ENCODE data around the gene USH2A. TPM values are rescaled to one million over a fixed set of nuclear protein-coding genes. Genes with fewer than 3 reads are reported as not detected.

Gene USH2A, protein sequence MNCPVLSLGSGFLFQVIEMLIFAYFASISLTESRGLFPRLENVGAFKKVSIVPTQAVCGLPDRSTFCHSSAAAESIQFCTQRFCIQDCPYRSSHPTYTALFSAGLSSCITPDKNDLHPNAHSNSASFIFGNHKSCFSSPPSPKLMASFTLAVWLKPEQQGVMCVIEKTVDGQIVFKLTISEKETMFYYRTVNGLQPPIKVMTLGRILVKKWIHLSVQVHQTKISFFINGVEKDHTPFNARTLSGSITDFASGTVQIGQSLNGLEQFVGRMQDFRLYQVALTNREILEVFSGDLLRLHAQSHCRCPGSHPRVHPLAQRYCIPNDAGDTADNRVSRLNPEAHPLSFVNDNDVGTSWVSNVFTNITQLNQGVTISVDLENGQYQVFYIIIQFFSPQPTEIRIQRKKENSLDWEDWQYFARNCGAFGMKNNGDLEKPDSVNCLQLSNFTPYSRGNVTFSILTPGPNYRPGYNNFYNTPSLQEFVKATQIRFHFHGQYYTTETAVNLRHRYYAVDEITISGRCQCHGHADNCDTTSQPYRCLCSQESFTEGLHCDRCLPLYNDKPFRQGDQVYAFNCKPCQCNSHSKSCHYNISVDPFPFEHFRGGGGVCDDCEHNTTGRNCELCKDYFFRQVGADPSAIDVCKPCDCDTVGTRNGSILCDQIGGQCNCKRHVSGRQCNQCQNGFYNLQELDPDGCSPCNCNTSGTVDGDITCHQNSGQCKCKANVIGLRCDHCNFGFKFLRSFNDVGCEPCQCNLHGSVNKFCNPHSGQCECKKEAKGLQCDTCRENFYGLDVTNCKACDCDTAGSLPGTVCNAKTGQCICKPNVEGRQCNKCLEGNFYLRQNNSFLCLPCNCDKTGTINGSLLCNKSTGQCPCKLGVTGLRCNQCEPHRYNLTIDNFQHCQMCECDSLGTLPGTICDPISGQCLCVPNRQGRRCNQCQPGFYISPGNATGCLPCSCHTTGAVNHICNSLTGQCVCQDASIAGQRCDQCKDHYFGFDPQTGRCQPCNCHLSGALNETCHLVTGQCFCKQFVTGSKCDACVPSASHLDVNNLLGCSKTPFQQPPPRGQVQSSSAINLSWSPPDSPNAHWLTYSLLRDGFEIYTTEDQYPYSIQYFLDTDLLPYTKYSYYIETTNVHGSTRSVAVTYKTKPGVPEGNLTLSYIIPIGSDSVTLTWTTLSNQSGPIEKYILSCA (N-terminal part only)
- total RNA-seq, result not detected
- long read RNA-seq, donor 1, result 0 reads
- long read RNA-seq, donor 2, result 0 reads

DNA sequence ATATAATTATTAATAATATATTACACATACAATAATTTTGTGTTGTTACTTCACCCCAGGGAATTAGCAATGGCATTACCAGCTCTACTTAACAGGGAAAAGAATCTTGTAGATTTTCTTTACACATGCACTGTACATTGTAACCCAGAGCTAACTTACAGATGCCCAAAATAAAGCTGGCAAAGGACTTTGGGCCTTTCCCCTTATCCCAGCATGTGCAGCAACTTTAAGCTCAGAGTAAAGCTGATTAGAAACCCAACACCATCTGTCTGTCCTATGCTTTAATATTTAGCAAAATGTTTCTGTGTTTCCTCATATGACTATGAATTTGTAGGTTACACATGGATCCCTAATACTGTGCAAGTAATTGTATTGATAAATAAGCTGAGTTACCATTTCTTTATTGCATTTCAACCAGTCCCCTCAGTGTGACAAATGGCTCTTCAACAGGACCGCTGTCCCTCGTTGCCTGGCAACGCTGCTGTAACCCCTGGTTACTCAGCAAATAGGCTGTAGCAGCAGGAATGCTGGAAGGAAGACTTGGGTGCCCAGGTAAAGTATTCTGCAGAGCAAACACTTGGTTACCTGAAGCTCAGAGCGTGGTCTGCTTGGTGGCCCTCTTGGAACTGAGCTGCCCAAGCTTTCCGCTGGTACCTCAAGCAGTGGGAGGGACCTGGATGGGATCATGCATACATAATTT, at the start of gene USH2A:
Gene USH2A (minus strand): TSS at position 628 of the 700 bp plus-strand sequence. CDS start 1,112 bp downstream, outside the sequence.
- intact Hi-C loops (cut with DNase I), result loop anchor here in 1 of 2 donors (5.0 kb wide), 1 partner anchor 686 kb away; no protein-coding TSS in a partner anchor
- no peak for DNase-seq (ENCODE audit: low spot score)

- no peak for DNase-seq (ENCODE audit: low spot score)
- intact Hi-C loops (cut with DNase I), result no loop called here
Measured at GRCh38 chr1:216466162-216466801, 43.0 kb upstream of the USH2A start.

DNA sequence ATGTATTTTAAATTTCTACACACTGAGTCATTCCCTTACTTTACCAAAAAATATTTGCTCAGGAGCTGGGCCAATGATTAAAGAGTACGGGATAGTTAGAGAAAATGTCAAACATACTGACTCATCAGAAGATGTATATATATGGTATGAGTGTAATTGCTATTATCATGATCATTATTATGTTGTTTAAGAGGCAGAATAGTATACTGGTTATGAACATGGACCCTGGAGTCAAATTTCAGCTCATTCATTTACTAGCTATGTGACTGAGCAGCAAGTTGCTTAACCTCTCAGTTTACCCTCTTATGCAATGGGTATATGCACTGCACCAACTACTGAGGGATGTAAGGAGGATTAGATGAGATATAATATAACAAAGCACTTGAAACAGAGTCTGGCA, 41.2 kb upstream of the USH2A start:
- intact Hi-C loops (cut with DNase I), result no loop called here
- DNase-seq (ENCODE audit: low spot score), result no peak

DNA sequence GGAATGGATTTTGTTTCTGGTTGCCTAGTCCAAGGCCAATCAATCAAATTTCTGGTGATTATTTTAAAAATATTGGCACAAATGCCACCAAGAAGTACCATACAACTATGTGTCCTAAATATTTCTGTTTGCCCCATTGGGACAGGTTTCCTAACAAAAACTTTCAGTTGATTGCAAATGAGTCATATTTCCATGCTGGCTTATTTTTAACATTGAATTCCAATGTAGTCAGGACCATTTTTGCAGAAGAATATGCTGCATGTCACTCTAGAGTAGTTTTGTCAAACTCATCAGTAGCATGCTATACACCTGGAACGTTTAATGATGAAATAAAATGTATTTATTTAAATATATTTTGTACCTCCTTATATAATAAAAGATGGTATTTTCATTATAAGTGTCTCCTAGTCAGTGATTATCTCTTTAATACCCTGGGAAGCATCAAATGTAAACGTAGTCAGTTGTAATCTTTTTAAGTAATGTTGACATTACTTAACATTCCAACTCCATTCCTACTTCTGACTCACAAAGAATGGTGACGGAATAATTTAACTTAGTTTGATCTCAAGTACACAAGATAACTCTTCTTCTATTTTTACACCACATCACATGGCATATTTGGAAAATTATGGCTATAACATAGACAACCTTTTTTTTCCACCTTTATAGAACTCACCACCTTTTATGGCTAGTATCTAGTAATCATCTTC, 39.0 kb upstream of the USH2A start:
- DNase-seq (ENCODE audit: low spot score), result no peak
- intact Hi-C loops (cut with DNase I), result no loop called here

DNA sequence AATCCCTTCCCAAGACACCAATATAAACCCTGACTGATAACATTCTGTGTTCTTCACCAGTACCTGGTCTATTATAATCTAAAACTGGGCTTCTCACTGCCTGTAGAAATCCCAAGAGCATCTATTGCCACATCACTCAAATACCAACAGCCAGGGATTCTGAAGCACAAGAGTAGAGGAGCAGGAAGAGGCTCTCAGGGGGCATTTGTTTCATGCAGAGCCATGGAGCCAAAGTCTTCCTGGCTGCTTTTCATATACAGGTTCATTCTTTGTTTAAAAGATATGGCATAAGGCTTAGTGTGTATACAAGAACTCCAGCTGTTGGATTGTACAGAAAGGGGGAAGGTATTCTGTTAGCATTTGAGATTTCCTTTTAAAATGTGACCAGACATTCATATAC, 38.2 kb upstream of the USH2A start:
- no peak for DNase-seq (ENCODE audit: low spot score)
- intact Hi-C loops (cut with DNase I), result no loop called here

DNA sequence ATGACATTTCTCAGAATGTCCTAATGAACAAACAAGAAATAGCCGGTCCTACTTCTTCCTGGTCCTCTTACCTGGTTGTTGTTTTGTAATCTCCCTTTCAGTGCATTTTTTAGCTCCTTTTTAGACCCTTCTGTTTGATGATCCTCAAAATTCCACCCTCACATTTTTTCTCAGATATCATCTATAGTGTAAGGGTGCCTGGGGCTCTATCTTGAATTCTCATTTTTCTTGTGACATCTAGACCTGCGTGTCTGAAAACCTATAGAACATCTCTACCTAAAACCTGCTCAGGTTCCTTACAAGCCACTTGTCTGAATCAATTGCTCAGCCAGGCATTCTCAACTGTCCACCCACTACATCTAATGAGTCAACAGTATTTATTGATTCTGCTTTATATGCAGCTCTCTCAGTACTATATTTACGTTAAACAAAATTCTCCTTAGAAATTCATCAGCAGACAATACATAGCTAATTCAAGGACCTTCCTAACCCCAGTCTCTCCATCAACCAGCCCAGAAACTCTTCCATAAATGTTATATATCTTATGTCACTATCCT, 36.5 kb upstream of the USH2A start:
- no peak for DNase-seq (ENCODE audit: low spot score)
- intact Hi-C loops (cut with DNase I), result no loop called here

DNA sequence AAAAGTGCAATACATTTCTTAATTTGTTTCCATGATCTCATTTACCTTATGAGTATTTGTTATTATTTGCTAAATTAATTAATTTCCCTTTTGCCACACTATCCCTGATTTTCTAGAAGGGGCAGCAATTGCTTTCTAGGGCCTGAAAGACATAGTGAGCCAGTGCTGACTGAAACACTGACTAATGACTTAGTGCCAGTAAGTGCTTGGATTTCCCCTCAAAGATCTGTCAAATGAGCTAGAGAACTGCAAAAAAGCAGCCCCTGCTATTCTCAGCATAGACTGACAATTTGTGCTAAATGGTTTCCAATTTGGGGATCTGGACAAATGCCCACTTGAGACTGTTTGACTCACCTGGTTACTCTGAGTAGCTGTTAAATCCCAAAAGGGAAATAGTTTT, 35.6 kb upstream of the USH2A start:
- no peak for DNase-seq (ENCODE audit: low spot score)
- intact Hi-C loops (cut with DNase I), result no loop called here

GRCh38 chr1:216457356-216457755, 34.1 kb upstream of the USH2A start:
- intact Hi-C loops (cut with DNase I), result no loop called here
- no peak for DNase-seq (ENCODE audit: low spot score)

GRCh38 chr1:216456682-216457081, 33.4 kb upstream of the USH2A start:
- intact Hi-C loops (cut with DNase I), result no loop called here
- DNase-seq (ENCODE audit: low spot score), result no peak

- DNase-seq (ENCODE audit: low spot score), result no peak
- intact Hi-C loops (cut with DNase I), result no loop called here
Measured at GRCh38 chr1:216453777-216454176, 30.5 kb upstream of the USH2A start.

DNA sequence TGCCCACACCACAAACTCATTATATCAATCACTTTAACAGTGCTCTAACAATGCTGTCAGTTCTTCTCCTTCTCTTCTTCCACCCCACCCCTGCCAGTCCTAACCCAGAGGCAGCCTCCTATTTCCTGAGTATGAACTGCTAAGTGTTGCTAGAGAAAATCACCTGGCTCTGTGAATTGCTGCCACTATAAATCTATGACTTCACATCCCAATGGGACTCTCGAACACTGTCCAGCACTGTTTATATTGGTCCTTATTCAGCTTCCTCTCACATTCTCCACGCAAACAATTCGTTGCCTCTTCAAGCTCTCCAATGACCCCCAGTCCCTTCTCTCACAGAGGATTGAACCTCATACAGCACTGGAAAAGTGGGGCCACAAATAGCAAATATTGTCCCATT, 27.0 kb upstream of the USH2A start:
- no peak for DNase-seq (ENCODE audit: low spot score)
- intact Hi-C loops (cut with DNase I), result no loop called here

GRCh38 chr1:216448011-216448510, 24.8 kb upstream of the USH2A start:
- no peak for DNase-seq (ENCODE audit: low spot score)
- intact Hi-C loops (cut with DNase I), result no loop called here

- intact Hi-C loops (cut with DNase I), result no loop called here
- no peak for DNase-seq (ENCODE audit: low spot score)
Measured at GRCh38 chr1:216437603-216438002, 14.4 kb upstream of the USH2A start.

GRCh38 chr1:216434232-216434631, 11.0 kb upstream of the USH2A start:
- intact Hi-C loops (cut with DNase I), result no loop called here
- no peak for DNase-seq (ENCODE audit: low spot score)

DNA sequence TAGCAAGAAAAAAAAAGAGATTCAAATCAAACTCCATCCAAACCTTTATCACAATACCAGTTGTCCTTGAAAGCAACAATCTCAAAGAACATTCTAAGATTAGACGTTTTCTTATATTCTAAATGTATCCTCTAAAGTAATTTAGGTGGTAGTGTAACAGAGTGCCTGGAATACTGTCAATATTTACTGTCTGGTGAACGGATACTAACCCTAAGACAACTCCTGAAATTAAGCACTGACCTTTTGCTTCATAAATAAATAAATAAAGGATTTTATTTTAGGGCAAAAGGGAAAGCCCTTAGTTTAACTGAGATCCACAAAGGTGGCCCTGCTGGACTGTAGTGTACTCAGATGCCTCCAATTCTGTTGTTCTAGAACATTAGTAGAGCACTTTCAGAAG, 9.9 kb upstream of the USH2A start:
- DNase-seq (ENCODE audit: low spot score), result no peak
- intact Hi-C loops (cut with DNase I), result no loop called here

DNA sequence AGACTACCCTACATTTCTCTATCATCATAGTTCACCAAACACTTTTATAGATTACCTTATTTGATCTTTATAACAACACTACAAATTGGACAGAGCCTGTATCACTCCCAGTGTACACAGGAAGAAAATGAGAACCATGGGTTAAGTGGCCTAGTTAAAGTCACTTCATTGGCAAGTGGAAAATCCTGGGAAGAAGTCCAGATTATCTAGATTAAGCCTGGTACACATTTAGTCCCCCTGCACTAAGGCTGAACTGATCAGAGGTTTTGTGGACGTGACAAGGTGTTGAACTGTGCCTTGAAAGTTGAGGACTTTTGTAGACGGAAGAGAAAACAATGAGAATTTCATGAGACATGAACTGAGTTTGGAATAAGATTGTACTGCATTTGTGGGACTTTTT, 7.5 kb upstream of the USH2A start:
- intact Hi-C loops (cut with DNase I), result no loop called here
- no peak for DNase-seq (ENCODE audit: low spot score)

- intact Hi-C loops (cut with DNase I), result no loop called here
- DNase-seq (ENCODE audit: low spot score), result no peak
Measured at GRCh38 chr1:216425577-216425976, 2.3 kb upstream of the USH2A start.

GRCh38 chr1:216420746-216421145, 2.5 kb downstream of the USH2A start:
- DNase-seq (ENCODE audit: low spot score), result no peak
- intact Hi-C loops (cut with DNase I), result loop anchor here in 1 of 2 donors (5.0 kb wide), 1 partner anchor 683 kb away; no protein-coding TSS in a partner anchor

All from posterior vena cava (tissue), 2 donors.